ENCODE data around the gene RAB8A.

DNA sequence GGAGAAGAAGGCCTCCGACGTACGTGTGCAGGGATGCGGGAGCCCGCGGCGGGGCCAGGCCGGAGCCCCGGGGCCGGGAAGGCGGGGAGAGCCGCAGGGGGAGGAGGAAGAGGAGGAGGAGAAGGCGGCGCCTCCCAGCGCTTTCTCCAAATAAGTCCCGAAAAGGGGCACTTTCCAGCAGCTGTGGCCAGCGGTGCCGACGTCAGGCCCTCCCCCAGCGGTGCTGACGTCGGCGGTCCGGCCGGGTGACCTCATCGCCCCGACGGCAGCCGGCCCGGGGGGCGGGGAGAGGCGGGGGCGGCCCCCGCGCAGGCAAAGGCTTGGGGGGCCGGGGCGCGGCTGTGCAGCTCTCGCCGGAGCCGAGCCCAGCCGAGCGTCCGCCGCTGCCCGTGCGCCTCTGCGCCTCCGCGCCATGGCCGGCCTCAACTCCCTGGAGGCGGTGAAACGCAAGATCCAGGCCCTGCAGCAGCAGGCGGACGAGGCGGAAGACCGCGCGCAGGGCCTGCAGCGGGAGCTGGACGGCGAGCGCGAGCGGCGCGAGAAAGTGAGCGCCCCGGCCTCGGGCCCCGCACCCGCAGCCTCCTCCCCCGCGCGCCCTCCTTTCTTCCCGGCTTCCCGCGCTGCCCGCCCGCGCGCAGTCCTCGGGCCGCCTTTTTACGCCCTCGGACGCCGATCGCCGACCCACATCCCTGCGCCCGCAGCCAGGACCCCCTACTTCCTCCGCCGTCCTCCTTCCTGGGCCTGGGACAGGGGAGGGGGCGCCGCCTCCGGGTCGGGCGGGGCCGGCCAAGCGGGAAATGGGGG lies 35.3 kb upstream of the RAB8A start, which contains the start of gene TPM4:
- TF ChIP-seq HDGF (IDR thresholded peaks at IDR 0.05; ENCODE audit: borderline replicate concordance) (no peak), SP1 (IDR thresholded peaks at IDR 0.05) (no peak), ZNF384 (IDR thresholded peaks at IDR 0.05) (no peak), SUZ12 (IDR thresholded peaks at IDR 0.05) (no peak)

All from HEK293T (cell line).